ENCODE data around the gene BNIP1.
"Not testable (repeated sequence)": the region's sequence is repeated elsewhere in the genome, so short reads cannot be mapped to it uniquely, and the experiment has no call there.

BNIP1 gene

GRCh38 chr5:173114536-173114935 lies 29.8 kb upstream of the BNIP1 start:
- no peak overlapping the region for H3K9ac ChIP-seq (ENCODE audit: low read length)
- H3K9me2 ChIP-seq (replicated peaks; ENCODE audit: insufficient read depth, low read length), result no peaks in the 10 kb centered on the region
- H3F3A ChIP-seq (ENCODE audit: insufficient read depth, low read length), result no peaks in the 10 kb centered on the region
- H3K4me2 ChIP-seq (ENCODE audit: low read depth, low read length), result no peak overlapping the region
- no peaks in the 10 kb centered on the region for H3K9me3 ChIP-seq (replicated peaks; ENCODE audit: insufficient read depth, low read length)
- no peaks in the 10 kb centered on the region for H3K27me3 ChIP-seq (replicated peaks; ENCODE audit: insufficient read depth, low read length)
- H3K4me3 ChIP-seq (ENCODE audit: low read length), result no peak overlapping the region
- no peak overlapping the region for H2AFZ ChIP-seq (ENCODE audit: low read length)
- no peaks in the 10 kb centered on the region for H4K20me1 ChIP-seq (ENCODE audit: insufficient read depth, low read length)
- H3K79me2 ChIP-seq (ENCODE audit: low read length), result no peaks in the 10 kb centered on the region
- TF ChIP-seq EZH2phosphoT487 (IDR thresholded peaks at IDR 0.05; ENCODE audit: low read length), result no peak
- TF ChIP-seq CTCF (IDR thresholded peaks at IDR 0.05; ENCODE audit: low read length), result no peak
- TF ChIP-seq EZH2 (optimal IDR thresholded peaks at IDR 0.05; ENCODE audit: low read depth, low read length), result no peak
- H3K27ac ChIP-seq (ENCODE audit: low read length), result no peak overlapping the region
- no peak for DNase-seq
- no peaks in the 10 kb centered on the region for H3K4me1 ChIP-seq (ENCODE audit: low read length)
- H3K36me3 ChIP-seq (replicated peaks; ENCODE audit: insufficient read depth, low read length), result no peaks in the 10 kb centered on the region

- no peak for TF ChIP-seq CTCF (IDR thresholded peaks at IDR 0.05; ENCODE audit: low read length)
- TF ChIP-seq EZH2 (optimal IDR thresholded peaks at IDR 0.05; ENCODE audit: low read depth, low read length), result no peak
- no peak for TF ChIP-seq EZH2phosphoT487 (IDR thresholded peaks at IDR 0.05; ENCODE audit: low read length)
- Histone ChIP-seq H2AFZ (ENCODE audit: low read length) (no peak overlapping the region), H3K27ac (ENCODE audit: low read length) (no peak overlapping the region), H3K36me3 (replicated peaks; ENCODE audit: insufficient read depth, low read length) (no peaks in the 10 kb centered on the region), H3K9me2 (replicated peaks; ENCODE audit: insufficient read depth, low read length) (no peaks in the 10 kb centered on the region), H3K9me3 (replicated peaks; ENCODE audit: insufficient read depth, low read length) (no peaks in the 10 kb centered on the region), H3F3A (ENCODE audit: insufficient read depth, low read length) (no peaks in the 10 kb centered on the region), H3K79me2 (ENCODE audit: low read length) (no peaks in the 10 kb centered on the region), H3K27me3 (replicated peaks; ENCODE audit: insufficient read depth, low read length) (no peaks in the 10 kb centered on the region), H3K9ac (ENCODE audit: low read length) (no peak overlapping the region), H3K4me1 (ENCODE audit: low read length) (no peaks in the 10 kb centered on the region), H3K4me2 (ENCODE audit: low read depth, low read length) (no peak overlapping the region), H4K20me1 (ENCODE audit: insufficient read depth, low read length) (no peaks in the 10 kb centered on the region), H3K4me3 (ENCODE audit: low read length) (no peak overlapping the region)
- DNase-seq, result no peak
Observed at GRCh38 chr5:173119719-173120118, 24.6 kb upstream of the BNIP1 start.

DNA sequence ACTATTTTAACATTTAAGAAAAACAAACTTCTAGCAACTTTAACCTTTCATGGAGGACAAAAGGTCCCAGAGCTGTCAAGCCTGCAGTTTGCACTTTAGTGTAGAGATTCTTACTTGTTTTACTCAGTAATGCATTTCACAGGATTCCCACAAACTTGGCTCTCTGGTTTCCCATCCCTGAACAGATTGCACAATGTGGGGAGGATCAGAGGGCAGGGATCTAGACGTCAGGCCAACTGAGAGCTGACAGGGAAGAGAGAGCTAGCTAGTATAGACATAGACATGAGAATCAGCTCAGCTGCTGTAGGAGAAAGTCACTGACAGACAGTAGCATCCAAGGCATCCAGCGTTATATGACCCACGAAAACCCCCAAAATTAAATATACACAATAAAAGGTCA lies 20.9 kb upstream of the BNIP1 start:
- H3K9me3 ChIP-seq (replicated peaks; ENCODE audit: insufficient read depth, low read length), result no peaks in the 10 kb centered on the region
- no peak overlapping the region for H3K27ac ChIP-seq (ENCODE audit: low read length)
- H3K36me3 ChIP-seq (replicated peaks; ENCODE audit: insufficient read depth, low read length), result no peaks in the 10 kb centered on the region
- no peak overlapping the region for H3K4me2 ChIP-seq (ENCODE audit: low read depth, low read length)
- no peak overlapping the region for H2AFZ ChIP-seq (ENCODE audit: low read length)
- H3K4me3 ChIP-seq (ENCODE audit: low read length), result no peak overlapping the region
- H3K79me2 ChIP-seq (ENCODE audit: low read length), result no peaks in the 10 kb centered on the region
- no peak for DNase-seq
- H3F3A ChIP-seq (ENCODE audit: insufficient read depth, low read length), result no peaks in the 10 kb centered on the region
- no peaks in the 10 kb centered on the region for H3K27me3 ChIP-seq (replicated peaks; ENCODE audit: insufficient read depth, low read length)
- no peaks in the 10 kb centered on the region for H4K20me1 ChIP-seq (ENCODE audit: insufficient read depth, low read length)
- H3K4me1 ChIP-seq (ENCODE audit: low read length), result no peaks in the 10 kb centered on the region
- no peaks in the 10 kb centered on the region for H3K9me2 ChIP-seq (replicated peaks; ENCODE audit: insufficient read depth, low read length)
- TF ChIP-seq EZH2phosphoT487 (IDR thresholded peaks at IDR 0.05; ENCODE audit: low read length), result no peak
- no peak for TF ChIP-seq CTCF (IDR thresholded peaks at IDR 0.05; ENCODE audit: low read length)
- TF ChIP-seq EZH2 (optimal IDR thresholded peaks at IDR 0.05; ENCODE audit: low read depth, low read length), result no peak
- H3K9ac ChIP-seq (ENCODE audit: low read length), result no peak overlapping the region

DNA sequence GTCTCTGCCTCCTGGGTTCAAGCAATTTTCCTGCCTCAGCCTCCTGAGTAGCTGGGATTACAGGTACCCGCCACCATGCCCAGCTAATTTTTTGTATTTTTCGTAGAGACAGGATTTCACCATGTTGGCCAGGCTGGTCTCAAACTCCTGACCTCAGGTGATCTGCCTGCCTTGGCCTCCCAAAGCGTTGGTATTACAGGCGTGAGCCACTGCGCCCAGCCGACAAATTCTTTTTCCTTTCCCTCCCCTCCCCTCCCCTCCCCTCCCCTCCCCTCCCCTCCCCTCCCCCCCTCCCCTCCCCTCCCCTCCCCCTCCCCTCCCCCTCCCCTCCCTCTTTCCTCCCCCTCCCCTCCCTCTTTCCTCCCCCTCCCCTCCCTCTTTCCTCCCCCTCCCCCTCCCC lies 12.2 kb upstream of the BNIP1 start:
- H2AFZ ChIP-seq (ENCODE audit: low read length), result not testable (repeated sequence)

More for the DNA sequence above, 12.2 kb upstream of the BNIP1 start:
- not testable (repeated sequence) for H3K9ac ChIP-seq (ENCODE audit: low read length); H3K4me1 ChIP-seq (ENCODE audit: low read length); DNase-seq; H3K4me3 ChIP-seq (ENCODE audit: low read length); H3F3A ChIP-seq (ENCODE audit: insufficient read depth, low read length); H3K9me3 ChIP-seq (replicated peaks; ENCODE audit: insufficient read depth, low read length); H4K20me1 ChIP-seq (ENCODE audit: insufficient read depth, low read length); H3K9me2 ChIP-seq (replicated peaks; ENCODE audit: insufficient read depth, low read length); H3K79me2 ChIP-seq (ENCODE audit: low read length); H3K27ac ChIP-seq (ENCODE audit: low read length); H3K27me3 ChIP-seq (replicated peaks; ENCODE audit: insufficient read depth, low read length); H3K4me2 ChIP-seq (ENCODE audit: low read depth, low read length); H3K36me3 ChIP-seq (replicated peaks; ENCODE audit: insufficient read depth, low read length)
